AG09309 (cell line): ENCODE results near the gene TNIK.

Experiments used
- DNase-seq: peaks from one replicate; pipeline ENCODE4 v3.0.0-alpha.2; 2010; ENCODE audit warnings: low read depth
- H3K4me3 ChIP-seq: 2 replicates; pipeline ENCODE4 v1.5.1; 2011; ENCODE audit warnings: mild to moderate bottlenecking, low read depth, low read length, moderate library complexity; ENCODE audit not compliant: control insufficient read depth
- CTCF ChIP-seq: IDR thresholded peaks from 2 replicates; pipeline ENCODE4 v1.5.1; 2011; ENCODE audit warnings: mild to moderate bottlenecking, low read depth, low read length, inconsistent platforms; ENCODE audit not compliant: insufficient read depth, control insufficient read depth; ENCODE audit errors: missing control alignments

The TNIK gene

GRCh38 chr3:171181907-171182690, 278.1 kb downstream of the TNIK start:
- no peak overlapping the region for H3K4me3 ChIP-seq
- TF ChIP-seq CTCF = no peak
- DNase-seq = no peak

- no peak overlapping the region for H3K4me3 ChIP-seq
- TF ChIP-seq CTCF = no peak
- DNase-seq = no peak
Observed at GRCh38 chr3:171178714-171179113, 281.5 kb downstream of the TNIK start.

GRCh38 chr3:171177553-171177952, 282.7 kb downstream of the TNIK start:
- TF ChIP-seq CTCF = no peak
- no peak overlapping the region for H3K4me3 ChIP-seq
- no peak for DNase-seq

GRCh38 chr3:171177056-171177455, 283.1 kb downstream of the TNIK start:
- DNase-seq = no peak
- no peak overlapping the region for H3K4me3 ChIP-seq
- no peak for TF ChIP-seq CTCF

GRCh38 chr3:171176244-171176933, 283.8 kb downstream of the TNIK start:
- H3K4me3 ChIP-seq = no peak overlapping the region
- TF ChIP-seq CTCF = no peak
- DNase-seq = no peak

- peak; percentile 58 for DNase-seq
- no peak for TF ChIP-seq CTCF
- H3K4me3 ChIP-seq = peak overlapping the region; percentile 9; the same call in 1 of the 2 replicates
Observed at GRCh38 chr3:171175741-171176234, 284.4 kb downstream of the TNIK start.
